Measurements from ENCODE around the gene CDHR5.

DNA sequence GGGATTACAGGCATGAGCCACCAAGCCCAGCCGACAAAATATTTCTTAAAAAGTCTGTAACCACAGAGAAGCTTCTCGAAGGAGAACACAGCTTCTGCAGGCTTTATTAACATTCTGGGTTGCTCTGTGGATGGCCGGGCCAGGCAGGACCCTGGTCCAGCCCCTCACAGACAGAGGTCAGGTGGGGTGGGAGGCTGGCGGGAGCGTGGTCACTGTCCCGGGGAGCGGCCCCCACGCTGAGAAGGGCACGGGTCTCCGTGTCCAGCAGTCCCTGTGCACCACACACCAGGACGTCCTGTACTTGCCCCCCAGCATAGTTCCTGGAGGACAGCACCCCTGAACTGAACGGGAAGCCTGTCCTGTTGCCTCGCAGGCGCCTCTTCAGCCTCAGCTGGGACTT, 31.7 kb upstream of the CDHR5 start:
- TF ChIP-seq CHD1 (IDR thresholded peaks at IDR 0.05; ENCODE audit: low read depth, low read length) (no peak), SMC3 (IDR thresholded peaks at IDR 0.05; ENCODE audit: low read depth, low read length) (no peak), POLR2A (IDR thresholded peaks at IDR 0.05; ENCODE audit: low read depth, low read length) (no peak), RFX5 (IDR thresholded peaks at IDR 0.05; ENCODE audit: low read depth, low read length) (no peak), RAD21 (IDR thresholded peaks at IDR 0.05; ENCODE audit: low read length) (no peak), BHLHE40 (IDR thresholded peaks at IDR 0.05; ENCODE audit: low read depth, low read length) (no peak), MAFK (IDR thresholded peaks at IDR 0.05; ENCODE audit: low read depth, low read length) (no peak), CEBPB (IDR thresholded peaks at IDR 0.05; ENCODE audit: low read depth, low read length) (no peak)
- TF ChIP-seq, protein P1, sequence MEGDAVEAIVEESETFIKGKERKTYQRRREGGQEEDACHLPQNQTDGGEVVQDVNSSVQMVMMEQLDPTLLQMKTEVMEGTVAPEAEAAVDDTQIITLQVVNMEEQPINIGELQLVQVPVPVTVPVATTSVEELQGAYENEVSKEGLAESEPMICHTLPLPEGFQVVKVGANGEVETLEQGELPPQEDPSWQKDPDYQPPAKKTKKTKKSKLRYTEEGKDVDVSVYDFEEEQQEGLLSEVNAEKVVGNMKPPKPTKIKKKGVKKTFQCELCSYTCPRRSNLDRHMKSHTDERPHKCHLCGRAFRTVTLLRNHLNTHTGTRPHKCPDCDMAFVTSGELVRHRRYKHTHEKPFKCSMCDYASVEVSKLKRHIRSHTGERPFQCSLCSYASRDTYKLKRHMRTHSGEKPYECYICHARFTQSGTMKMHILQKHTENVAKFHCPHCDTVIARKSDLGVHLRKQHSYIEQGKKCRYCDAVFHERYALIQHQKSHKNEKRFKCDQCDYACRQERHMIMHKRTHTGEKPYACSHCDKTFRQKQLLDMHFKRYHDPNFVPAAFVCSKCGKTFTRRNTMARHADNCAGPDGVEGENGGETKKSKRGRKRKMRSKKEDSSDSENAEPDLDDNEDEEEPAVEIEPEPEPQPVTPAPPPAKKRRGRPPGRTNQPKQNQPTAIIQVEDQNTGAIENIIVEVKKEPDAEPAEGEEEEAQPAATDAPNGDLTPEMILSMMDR (conservative IDR thresholded peaks at IDR 0.05; ENCODE audit: low read depth, low read length) = no peak
- TF ChIP-seq, protein P2, sequence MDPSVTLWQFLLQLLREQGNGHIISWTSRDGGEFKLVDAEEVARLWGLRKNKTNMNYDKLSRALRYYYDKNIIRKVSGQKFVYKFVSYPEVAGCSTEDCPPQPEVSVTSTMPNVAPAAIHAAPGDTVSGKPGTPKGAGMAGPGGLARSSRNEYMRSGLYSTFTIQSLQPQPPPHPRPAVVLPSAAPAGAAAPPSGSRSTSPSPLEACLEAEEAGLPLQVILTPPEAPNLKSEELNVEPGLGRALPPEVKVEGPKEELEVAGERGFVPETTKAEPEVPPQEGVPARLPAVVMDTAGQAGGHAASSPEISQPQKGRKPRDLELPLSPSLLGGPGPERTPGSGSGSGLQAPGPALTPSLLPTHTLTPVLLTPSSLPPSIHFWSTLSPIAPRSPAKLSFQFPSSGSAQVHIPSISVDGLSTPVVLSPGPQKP (IDR thresholded peaks at IDR 0.05; ENCODE audit: borderline replicate concordance, low read depth, low read length) = no peak
- TF ChIP-seq, protein P3, sequence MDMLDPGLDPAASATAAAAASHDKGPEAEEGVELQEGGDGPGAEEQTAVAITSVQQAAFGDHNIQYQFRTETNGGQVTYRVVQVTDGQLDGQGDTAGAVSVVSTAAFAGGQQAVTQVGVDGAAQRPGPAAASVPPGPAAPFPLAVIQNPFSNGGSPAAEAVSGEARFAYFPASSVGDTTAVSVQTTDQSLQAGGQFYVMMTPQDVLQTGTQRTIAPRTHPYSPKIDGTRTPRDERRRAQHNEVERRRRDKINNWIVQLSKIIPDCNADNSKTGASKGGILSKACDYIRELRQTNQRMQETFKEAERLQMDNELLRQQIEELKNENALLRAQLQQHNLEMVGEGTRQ (IDR thresholded peaks at IDR 0.05; ENCODE audit: low read depth, low read length) = no peak

Data from IMR-90 (cell line).